Small intestine (tissue), 7 donors: Measurements from ENCODE around the gene ACLY. TPM values are rescaled to one million over a fixed set of nuclear protein-coding genes. Genes with fewer than 3 reads are reported as not detected.
"Not testable (repeated sequence)": the region's sequence is repeated elsewhere in the genome, so short reads cannot be mapped to it uniquely, and the experiment has no call there.

ENCODE experiments used
- DNase-seq, 2 donors: peaks; one replicate each; pipeline versions ENCODE4 v3.0.0 to v3.0.0-alpha.2; 2013
- FAIRE-seq: peaks from 2 replicates; lab custom pipeline; 2012; peaks lifted over from hg19 to GRCh38; lab: Jason Lieb, UNC
- H3K27ac ChIP-seq, 3 donors: one replicate each; pipeline ENCODE4 v1.5.1; 2013; ENCODE audit warnings: low read length in 2 of 3, mild to moderate bottlenecking in 2 of 3, control low read depth in 1 of 3, inconsistent platforms in 1 of 3, low read depth in 1 of 3, moderate library complexity in 1 of 3
- H3K27me3 ChIP-seq, 3 donors: one replicate each; pipeline ENCODE4 v1.6.1; 2013; ENCODE audit warnings: low read length in 3 of 3, inconsistent platforms in 1 of 3; ENCODE audit not compliant: control insufficient read depth in 3 of 3, insufficient read depth in 3 of 3
- H3K36me3 ChIP-seq, 3 donors: one replicate each; pipeline ENCODE4 v1.6.1; 2013; ENCODE audit warnings: low read length in 3 of 3, inconsistent platforms in 1 of 3, low read depth in 1 of 3, mild to moderate bottlenecking in 1 of 3, moderate library complexity in 1 of 3; ENCODE audit not compliant: control insufficient read depth in 3 of 3, insufficient read depth in 2 of 3
- H3K4me1 ChIP-seq, 3 donors: one replicate each; pipeline ENCODE4 v1.6.1; 2013; ENCODE audit warnings: low read length in 2 of 3, inconsistent platforms in 1 of 3, low read depth in 1 of 3, mild to moderate bottlenecking in 1 of 3, moderate library complexity in 1 of 3; ENCODE audit not compliant: control insufficient read depth in 3 of 3, insufficient read depth in 2 of 3
- H3K4me3 ChIP-seq, 3 donors: one replicate each; pipeline ENCODE4 v1.5.1; 2013; ENCODE audit warnings: low read length in 3 of 3, control low read depth in 1 of 3, inconsistent platforms in 1 of 3, low read depth in 1 of 3, mild to moderate bottlenecking in 1 of 3, moderate library complexity in 1 of 3
- H3K9me3 ChIP-seq, 2 donors: one replicate each; pipeline ENCODE4 v1.6.1; 2013; ENCODE audit warnings: low read depth in 1 of 2, low read length in 1 of 2; ENCODE audit not compliant: control insufficient read depth in 2 of 2, insufficient read depth in 1 of 2
- WGBS, 3 donors: extraction: QIAGEN DNeasy Blood & Tissue Kit; methylation state at CpG; one replicate each; pipeline ENCODE4 v1.1.7; 2013; 5-methylcytosine and 5-hydroxymethylcytosine counted together
- polyA plus RNA-seq, 4 donors: library from polyadenylated mRNA; stranded (reverse) in 3 of 4; unstranded in 1 of 4; fragments of 200-250 nt in 3 of 4; fragments of 120-200 nt in 1 of 4; gene quantifications; one replicate each; pipeline versions ENCODE4 v1.2.1 to v1.2.3, GENCODE V29; 2013
- donor health status: healthy with polysubstance abuse.
- donor health status: control.
- donor health status: control.
- donor health status: Bipolar disorder and iron deficiency.
- donor health status: healthy.

Gene ACLY
- polyA plus RNA-seq, 4 donors = 44.0 to 84.9 (median 54.4) TPM

DNA sequence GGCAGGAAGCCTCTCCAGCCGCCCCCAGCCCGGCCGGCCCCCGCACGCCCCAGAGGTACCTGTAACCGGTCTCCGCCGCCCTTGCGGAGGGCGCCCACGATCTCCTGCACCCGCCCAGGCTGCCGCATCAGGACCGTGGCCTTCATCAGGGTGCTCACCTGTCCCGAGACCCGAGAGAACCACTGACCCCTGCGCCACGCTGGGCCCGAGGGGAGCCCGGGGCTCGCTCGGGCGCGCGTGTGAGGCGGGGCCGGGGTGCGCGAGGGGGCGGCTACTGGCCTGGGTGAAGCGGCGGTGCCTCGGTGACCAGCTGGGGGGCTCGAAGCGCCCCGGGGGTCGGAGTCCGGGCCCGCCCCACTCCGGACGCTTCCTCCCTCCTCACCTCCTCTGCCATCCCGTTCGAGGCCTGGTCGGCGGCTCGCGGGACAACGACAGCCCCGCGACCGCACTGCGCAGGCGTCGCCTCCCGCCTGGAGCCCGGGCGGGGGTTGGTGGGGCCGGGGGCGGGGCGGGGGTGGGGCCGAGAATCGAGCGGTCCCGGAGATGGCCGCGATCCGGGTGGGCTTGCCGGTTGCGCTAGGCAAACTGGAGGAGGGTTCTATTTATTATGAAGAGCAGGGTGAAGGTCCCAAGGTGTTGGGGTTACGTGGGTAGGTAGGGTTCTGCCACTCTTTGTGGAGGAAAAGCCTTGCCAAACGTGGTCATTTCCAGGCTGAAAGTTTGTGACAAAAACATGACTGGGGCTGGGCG, 82.8 kb downstream of the ACLY start, which contains the start of gene NT5C3B:
TSS of gene NT5C3B (minus strand) at position 433 of the 750 bp plus-strand sequence. CDS start at position 394, 39 bp downstream.
- H3K9me3 ChIP-seq = no peaks in the 10 kb centered on the region
- WGBS, 3 donors = 1% methylated on average over 39 to 72 of the region's 72 CpGs
- DNase-seq (peak; percentile 37 to 72), FAIRE-seq (no peak)
- peak within 1 kb of the TSS in 1 of 3 donors; percentile 50 for H3K27ac ChIP-seq
- peaks cover 0 to 20% (median 0%) of the 10 kb centered on the region in 3 donors for H3K36me3 ChIP-seq
- H3K4me3 ChIP-seq = peak within 1 kb of the TSS; percentile 63 to 83 (median 76)
- H3K4me1 ChIP-seq = peaks cover 0 to 7% (median 5%) of the 10 kb centered on the region in 3 donors
- H3K27me3 ChIP-seq = no peaks in the 10 kb centered on the region

DNA sequence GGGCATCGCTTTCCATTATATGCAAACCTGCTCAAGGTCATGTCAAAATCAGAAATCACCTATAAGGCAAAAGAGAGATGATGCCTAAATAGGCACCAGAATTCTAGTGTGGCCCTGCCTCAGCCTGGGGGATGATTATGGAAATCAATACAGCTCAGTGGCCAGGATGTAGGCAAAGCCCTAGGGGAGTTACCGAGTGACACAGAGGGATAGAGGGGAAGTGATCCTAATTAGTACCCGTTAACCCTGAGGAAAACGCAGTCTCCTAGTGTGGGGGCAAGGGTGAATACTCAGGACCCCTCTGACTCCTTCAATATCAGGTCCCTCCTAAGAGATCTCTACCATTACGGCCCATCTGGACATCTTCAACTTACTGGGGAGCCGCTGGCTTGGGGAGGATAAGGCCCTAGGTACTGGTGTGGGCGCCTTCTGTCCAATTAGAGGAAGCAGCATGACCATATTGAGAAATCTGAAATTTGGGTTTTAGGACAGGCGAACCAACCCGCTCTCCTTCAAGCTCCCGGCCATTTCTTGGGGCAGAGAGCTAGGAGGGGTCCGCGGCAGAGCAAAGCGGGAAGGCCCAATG, 83.4 kb downstream of the ACLY start:
- Histone ChIP-seq H3K36me3 (peaks cover 0 to 23% (median 0%) of the 10 kb centered on the region in 3 donors), H3K27me3 (no peaks in the 10 kb centered on the region), H3K27ac (no peak overlapping the region), H3K9me3 (no peaks in the 10 kb centered on the region), H3K4me3 (peak overlapping the region; percentile 63 to 83 (median 76)), H3K4me1 (peaks cover 0 to 7% (median 5%) of the 10 kb centered on the region in 3 donors)
- DNase-seq (no peak), FAIRE-seq (no peak)
- 20 to 24% (median 21%) methylated on average over 13 of the region's 13 CpGs for WGBS, 3 donors

DNA sequence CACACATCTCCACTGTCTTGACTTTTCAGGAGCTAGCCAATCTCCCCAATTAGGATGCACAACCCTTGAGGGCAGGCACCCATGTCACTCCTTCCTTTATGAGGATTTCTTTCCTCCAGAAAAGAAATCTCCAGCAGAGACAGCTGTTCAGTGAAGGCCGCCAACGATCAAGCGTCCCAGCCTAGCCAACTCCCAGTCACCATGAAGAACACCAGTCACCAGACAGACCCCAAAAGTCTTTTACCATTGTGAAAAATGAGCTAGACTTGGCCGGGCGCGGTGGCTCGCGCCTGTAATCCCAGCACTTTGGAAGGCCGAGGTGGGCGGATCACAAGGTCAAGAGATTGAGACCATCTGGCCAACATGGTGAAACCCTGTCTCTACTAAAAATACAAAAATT, 88.8 kb downstream of the ACLY start:
- DNase-seq, H3K4me1 ChIP-seq, FAIRE-seq, H3K27ac ChIP-seq, H3K27me3 ChIP-seq, H3K4me3 ChIP-seq, H3K9me3 ChIP-seq: not testable (repeated sequence)
- peaks cover 0 to 63% (median 0%) of the 10 kb centered on the region in 3 donors for H3K36me3 ChIP-seq
- 80 to 89% (median 85%) methylated on average over 10 of the region's 10 CpGs for WGBS, 3 donors

DNA sequence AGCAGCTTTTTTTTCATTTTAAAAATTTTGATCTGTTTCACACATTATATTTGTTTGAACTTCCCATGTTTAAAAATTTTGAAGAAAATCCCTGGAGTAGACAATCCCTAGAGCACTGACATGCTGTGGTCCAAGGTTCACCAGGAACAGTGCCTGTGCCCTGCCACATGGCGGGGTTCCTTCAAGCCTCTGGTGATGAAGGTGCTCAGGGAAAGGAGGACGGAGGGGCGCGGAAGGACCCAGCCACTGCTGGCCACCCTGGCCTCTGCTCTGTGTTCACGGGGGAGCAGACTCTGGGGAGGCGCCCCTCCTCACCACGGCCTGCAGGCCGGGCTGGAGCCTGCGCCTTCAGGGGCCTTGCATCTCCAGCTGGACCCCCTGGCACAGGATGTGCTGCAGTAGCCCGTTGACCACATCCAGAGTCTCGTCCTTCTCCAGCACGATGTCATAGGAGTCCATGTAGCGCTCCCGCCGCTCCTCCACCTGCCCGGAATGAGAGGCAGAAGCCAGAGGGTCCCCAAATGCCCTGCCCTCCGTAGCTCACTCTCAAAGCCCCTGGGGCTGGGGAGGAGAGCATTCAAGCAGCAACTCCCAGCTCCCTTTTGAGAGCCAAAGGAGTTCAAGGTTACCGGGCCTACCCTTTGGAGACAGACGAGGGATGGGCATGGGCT, 93.4 kb downstream of the ACLY start:
- H3K36me3 ChIP-seq = peaks cover 0 to 65% (median 0%) of the 10 kb centered on the region in 3 donors
- WGBS, 3 donors = 87 to 91% (median 91%) methylated on average over 19 of the region's 19 CpGs
- FAIRE-seq = no peak
- H3K27me3 ChIP-seq = no peaks in the 10 kb centered on the region
- H3K9me3 ChIP-seq = no peaks in the 10 kb centered on the region
- H3K27ac ChIP-seq = no peak overlapping the region
- no peak overlapping the region for H3K4me3 ChIP-seq
- H3K4me1 ChIP-seq = no peaks in the 10 kb centered on the region
- DNase-seq = no peak

DNA sequence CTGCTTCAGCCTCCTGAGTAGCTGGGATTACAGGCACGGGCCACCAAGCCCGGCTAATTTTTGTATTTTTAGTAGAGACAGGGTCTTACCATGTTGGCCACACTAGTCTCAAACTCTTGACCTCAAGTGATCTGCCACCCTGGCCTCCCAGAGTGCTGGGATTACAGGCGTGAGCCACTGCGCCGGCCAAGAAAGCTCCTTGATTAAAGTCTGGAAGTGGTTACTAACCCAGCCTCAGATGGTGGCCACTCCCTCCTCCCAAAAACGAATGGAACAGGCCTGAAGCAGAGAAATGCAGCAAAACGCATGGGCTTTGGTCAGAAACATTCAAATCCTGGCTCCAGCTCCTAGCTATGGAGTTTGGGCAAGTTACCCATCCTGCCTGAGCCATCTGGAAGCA, 94.7 kb downstream of the ACLY start:
- Histone ChIP-seq H3K36me3 (peaks cover 0 to 68% (median 0%) of the 10 kb centered on the region in 3 donors), H3K9me3 (no peaks in the 10 kb centered on the region), H3K4me1 (no peaks in the 10 kb centered on the region), H3K27ac (no peak overlapping the region), H3K4me3 (no peak overlapping the region), H3K27me3 (no peaks in the 10 kb centered on the region)
- WGBS, 3 donors = 63 to 80% (median 70%) methylated on average over 6 to 7 of the region's 7 CpGs
- FAIRE-seq (no peak), DNase-seq (no peak)

DNA sequence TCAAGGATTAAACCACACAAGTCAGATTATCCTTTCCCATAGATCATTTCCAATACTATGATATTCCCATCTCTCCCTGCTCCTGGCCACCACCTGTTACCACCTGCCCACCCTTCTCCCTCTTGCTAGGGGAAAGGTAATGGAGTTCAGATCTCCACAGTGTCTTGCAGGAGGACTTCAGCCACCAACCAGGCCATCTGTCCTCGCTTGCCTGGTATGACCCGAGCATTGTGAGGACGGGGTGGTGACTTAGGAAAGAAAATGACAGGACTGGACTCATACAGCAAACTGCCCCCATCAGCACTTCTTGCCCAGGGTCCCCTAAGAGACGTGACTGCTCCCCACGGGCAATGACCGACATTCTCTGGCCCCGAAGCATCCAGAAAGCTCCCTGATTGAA, 95.2 kb downstream of the ACLY start:
- DNase-seq (no peak), FAIRE-seq (no peak)
- Histone ChIP-seq H3K27ac (no peak overlapping the region), H3K9me3 (no peaks in the 10 kb centered on the region), H3K4me1 (no peaks in the 10 kb centered on the region), H3K27me3 (no peaks in the 10 kb centered on the region), H3K4me3 (no peak overlapping the region), H3K36me3 (peaks cover 0 to 66% (median 0%) of the 10 kb centered on the region in 3 donors)
- 90 to 92% (median 90%) methylated on average over 7 of the region's 7 CpGs for WGBS, 3 donors

DNA sequence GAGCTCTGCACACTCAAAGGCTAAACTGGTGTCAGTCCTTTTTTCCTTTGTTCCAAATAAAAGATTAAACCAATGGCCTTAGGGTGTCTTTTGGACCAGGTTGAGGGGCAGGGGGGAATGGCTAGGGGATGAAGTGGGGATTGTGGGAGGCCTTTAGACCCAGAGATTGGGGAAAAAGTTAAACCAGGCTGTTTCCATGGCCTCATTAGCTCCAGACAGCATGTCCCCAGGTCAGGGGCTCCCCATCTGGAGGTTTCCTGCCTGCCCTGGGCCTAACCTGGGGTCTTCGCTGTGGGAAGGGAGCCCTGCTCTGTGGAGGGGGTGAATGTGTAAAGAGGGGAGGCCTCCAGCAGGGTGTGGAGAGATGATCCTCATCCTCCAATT, 95.6 kb downstream of the ACLY start:
- Histone ChIP-seq H3K27me3 (no peaks in the 10 kb centered on the region), H3K27ac (no peak overlapping the region), H3K4me1 (no peaks in the 10 kb centered on the region), H3K9me3 (no peaks in the 10 kb centered on the region), H3K4me3 (no peak overlapping the region), H3K36me3 (peaks cover 0 to 65% (median 0%) of the 10 kb centered on the region in 3 donors)
- FAIRE-seq (no peak), DNase-seq (no peak)
- 86 to 100% (median 100%) methylated on average over 1 of the region's 1 CpG for WGBS, 3 donors
